Gastrocnemius medialis (tissue), 4 donors: ENCODE measurements around the gene NLGN2.

Experiments
- CTCF ChIP-seq, 5 experiments: fragments of 450-650 bp in 3 of 5; fragments of 200-600 bp in 2 of 5; sonication (generic) in 2 of 5; IDR thresholded peaks in 4 of 5; conservative IDR thresholded peaks in 1 of 5; 1 replicate in 4 of 5; 2 replicates in 1 of 5; pipeline ENCODE4 v1.5.1; 2016 to 2019; ENCODE audit warnings: antibody characterized with exemption in 5 of 5, mild to moderate bottlenecking in 3 of 5, moderate library complexity in 3 of 5
- POLR2A ChIP-seq, 2 donors: fragments of 450-650 bp; IDR thresholded peaks; one replicate each; pipeline ENCODE4 v1.6.1; 2017; ENCODE audit warnings: antibody characterized with exemption in 2 of 2, mild to moderate bottlenecking in 2 of 2, moderate library complexity in 2 of 2

- TF ChIP-seq CTCF (IDR thresholded peaks at IDR 0.05 in 4 of 5, conservative IDR thresholded peaks at IDR 0.05 in 1 of 5) (no peak), POLR2A (IDR thresholded peaks at IDR 0.05) (no peak)
Measured at GRCh38 chr17:7367918-7368598, 39.6 kb upstream of the NLGN2 start.
